Adrenal gland (tissue), 5 donors: ENCODE results near the gene SMIM5.

ENCODE experiments used
- CTCF ChIP-seq, 6 experiments: fragments of 450-650 bp in 4 of 6; fragments of 200-600 bp in 2 of 6; sonication (generic) in 1 of 6; IDR thresholded peaks; 1 replicate in 5 of 6; 2 replicates in 1 of 6; pipeline versions ENCODE4 v1.5.1 to v1.8.0; 2016 to 2021; ENCODE audit warnings: antibody characterized with exemption in 6 of 6, mild to moderate bottlenecking in 2 of 6, moderate library complexity in 1 of 6
- POLR2A ChIP-seq, 2 donors: fragments of 450-650 bp; IDR thresholded peaks; one replicate each; pipeline ENCODE4 v1.6.1; 2017; ENCODE audit warnings: antibody characterized with exemption in 2 of 2, mild to moderate bottlenecking in 2 of 2, moderate library complexity in 1 of 2
- donor health status: DM: no; HTN: no; CAD: no.

GRCh38 chr17:75645889-75646637, 12.8 kb downstream of the SMIM5 start:
- no peak for TF ChIP-seq CTCF (IDR thresholded peaks at IDR 0.05)
- TF ChIP-seq POLR2A (IDR thresholded peaks at IDR 0.05): no peak
